Measurements from ENCODE around the gene ABHD16B.

The ABHD16B gene

DNA sequence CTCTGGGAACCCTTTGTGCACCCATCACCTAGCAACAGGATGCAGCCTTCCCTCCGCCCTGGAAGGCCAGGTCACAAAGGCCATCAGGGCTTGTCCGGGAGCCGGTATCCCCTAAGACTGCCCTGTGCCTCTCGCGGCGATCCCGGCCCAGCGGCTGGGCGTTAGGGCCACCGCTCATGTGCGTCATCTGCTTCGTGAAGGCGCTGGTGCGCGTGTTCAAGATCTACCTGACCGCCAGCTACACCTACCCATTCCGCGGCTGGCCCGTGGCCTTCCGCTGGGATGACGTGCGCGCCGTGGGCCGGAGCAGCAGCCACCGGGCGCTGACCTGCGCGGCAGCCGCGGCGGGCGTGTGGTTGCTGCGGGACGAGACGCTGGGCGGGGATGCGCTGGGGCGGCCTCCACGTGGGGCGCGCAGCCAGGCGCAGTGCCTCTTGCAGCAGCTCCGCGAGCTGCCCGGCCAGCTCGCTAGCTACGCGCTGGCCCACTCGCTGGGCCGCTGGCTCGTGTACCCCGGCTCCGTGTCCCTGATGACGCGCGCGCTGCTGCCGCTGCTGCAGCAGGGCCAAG is at the start of gene ABHD16B:
Gene ABHD16B (plus strand): TSS at position 134 of the 570 bp plus-strand sequence. CDS start 43 bp downstream, at position 177.
- Histone ChIP-seq H3K4me1 (ENCODE audit: control insufficient read depth, insufficient read depth, low read length) (peaks cover 11% of the 10 kb centered on the region), H3K4me3 (ENCODE audit: low read length) (no peak within 1 kb of the TSS), H3K27ac (ENCODE audit: low read length) (no peak within 1 kb of the TSS), H3K36me3 (ENCODE audit: control insufficient read depth, insufficient read depth, low read length) (peaks cover 9% of the 10 kb centered on the region), H3K27me3 (ENCODE audit: control insufficient read depth, insufficient read depth, low read length) (no peaks in the 10 kb centered on the region), H3K9me3 (ENCODE audit: control insufficient read depth, insufficient read depth, low read length) (no peaks in the 10 kb centered on the region)
- DNase-seq (ENCODE audit: low read depth, low spot score): no peak
- no CpG with 5 or more reads among the region's 59 CpGs for WGBS (ENCODE audit: insufficient coverage, insufficient read length)

DNA sequence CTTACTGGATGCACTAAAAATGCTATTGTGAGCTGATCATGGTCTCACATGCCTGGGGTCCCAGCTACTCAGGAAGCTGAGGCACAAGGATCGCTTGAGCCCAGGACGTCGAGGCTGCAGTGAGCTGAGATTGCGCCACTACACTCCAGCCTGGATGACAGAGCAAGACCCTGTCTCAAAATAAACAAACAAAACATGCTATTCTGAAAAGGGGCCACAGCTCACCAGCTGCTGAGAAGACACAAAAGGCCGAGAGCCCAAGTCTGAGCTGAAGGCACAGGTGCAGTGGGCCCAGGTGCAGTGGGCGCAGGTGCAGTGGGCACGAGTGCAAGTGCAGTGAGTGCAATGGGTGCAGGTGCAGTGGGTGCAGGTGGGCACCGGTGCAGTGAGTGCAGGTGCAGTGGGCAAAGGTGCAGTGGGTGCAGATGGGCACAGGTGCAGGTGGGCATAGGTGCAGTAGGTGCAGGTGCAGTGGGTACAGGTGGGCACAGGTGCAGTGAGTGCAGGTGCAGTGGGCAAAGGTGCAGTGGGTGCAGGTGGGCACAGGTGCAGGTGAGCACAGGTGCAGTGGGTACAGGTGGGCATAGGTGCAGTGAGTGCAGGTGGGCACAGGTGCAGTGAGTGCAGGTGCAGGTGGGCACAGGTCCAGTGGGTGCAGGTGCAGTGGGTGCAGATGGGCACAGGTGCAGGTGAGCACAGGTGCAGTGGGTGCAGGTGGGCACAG is 46.2 kb upstream of the ABHD16B start:
- no CpG with 5 or more reads among the region's 8 CpGs for WGBS (ENCODE audit: insufficient coverage, insufficient read length)
- H3K36me3 ChIP-seq (ENCODE audit: control insufficient read depth, insufficient read depth, low read length): no peaks in the 10 kb centered on the region
- H3K27me3 ChIP-seq (ENCODE audit: control insufficient read depth, insufficient read depth, low read length): no peaks in the 10 kb centered on the region
- H3K4me3 ChIP-seq (ENCODE audit: low read length): no peak overlapping the region
- H3K4me1 ChIP-seq (ENCODE audit: control insufficient read depth, insufficient read depth, low read length): no peaks in the 10 kb centered on the region
- DNase-seq (ENCODE audit: low read depth, low spot score): no peak
- H3K9me3 ChIP-seq (ENCODE audit: control insufficient read depth, insufficient read depth, low read length): no peaks in the 10 kb centered on the region
- H3K27ac ChIP-seq (ENCODE audit: low read length): no peak overlapping the region

DNA sequence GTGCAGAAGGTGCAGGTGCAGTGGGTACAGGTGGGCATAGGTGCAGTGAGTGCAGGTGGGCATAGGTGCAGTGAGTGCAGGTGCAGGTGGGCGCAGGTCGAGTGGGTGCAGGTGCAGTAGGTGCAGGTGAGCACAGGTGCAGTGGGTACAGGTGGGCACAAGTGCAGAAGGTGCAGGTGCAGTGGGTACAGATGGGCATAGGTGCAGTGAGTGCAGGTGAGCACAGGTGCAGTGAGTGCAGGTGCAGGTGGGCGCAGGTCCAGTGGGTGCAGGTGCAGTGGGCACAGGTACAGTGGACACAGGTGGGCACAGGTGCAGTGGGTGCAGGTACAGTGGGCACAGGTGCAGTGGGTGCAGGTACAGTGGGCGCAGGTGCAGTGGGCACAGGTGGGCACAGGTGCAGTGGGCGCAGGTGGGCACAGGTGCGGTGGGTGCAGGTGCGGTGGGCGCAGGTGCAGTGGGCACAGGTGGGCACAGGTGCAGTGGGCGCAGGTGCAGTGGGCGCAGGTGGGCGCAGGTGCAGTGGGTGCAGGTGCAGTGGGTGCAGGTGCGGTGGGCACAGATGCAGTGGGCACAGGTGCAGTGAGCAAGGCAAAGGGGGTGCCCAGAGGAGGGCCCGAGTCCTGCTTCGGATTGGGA is 45.6 kb upstream of the ABHD16B start:
- WGBS (ENCODE audit: insufficient coverage, insufficient read length): no CpG with 5 or more reads among the region's 14 CpGs

DNA sequence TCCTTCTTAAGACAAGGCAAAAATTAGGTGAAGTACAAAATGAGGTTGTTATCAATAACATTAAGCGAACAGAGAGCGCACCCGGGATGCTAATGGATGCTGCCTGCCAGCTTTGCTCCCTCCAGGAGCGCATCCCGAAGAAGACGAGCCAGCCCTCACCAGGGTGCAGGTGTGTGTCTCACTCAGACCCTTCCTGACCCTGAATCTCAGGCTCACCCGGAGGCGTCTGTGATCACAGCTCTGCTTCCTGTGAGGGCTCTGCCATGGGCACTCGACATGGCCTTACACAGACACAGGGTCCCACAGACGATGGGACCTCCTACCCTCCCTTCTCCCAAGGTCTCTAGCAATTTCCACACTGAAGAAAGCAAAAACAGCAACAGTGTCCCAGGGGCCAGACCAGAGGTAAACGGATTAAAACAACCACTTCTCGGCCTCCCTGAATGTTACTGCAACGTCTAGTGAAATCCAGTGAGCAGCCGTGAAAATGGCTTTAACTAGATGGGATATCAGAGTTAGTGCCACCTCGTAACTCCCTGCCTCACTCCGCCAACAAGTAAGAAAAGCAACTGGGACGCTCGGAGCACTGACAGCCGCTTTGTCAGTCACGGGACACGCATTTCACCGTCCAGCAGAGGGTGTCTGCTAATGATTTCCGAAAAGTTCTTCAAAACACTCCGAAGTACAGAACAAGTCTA is 41.9 kb upstream of the ABHD16B start:
- DNase-seq (ENCODE audit: low read depth, low spot score): no peak
- no peak overlapping the region for H3K4me3 ChIP-seq (ENCODE audit: low read length)
- H3K27ac ChIP-seq (ENCODE audit: low read length): no peak overlapping the region
- no peaks in the 10 kb centered on the region for H3K9me3 ChIP-seq (ENCODE audit: control insufficient read depth, insufficient read depth, low read length)
- H3K27me3 ChIP-seq (ENCODE audit: control insufficient read depth, insufficient read depth, low read length): no peaks in the 10 kb centered on the region
- no peaks in the 10 kb centered on the region; the same call in 1 of the 2 replicates for H3K36me3 ChIP-seq (ENCODE audit: control insufficient read depth, insufficient read depth, low read length)
- no CpG with 5 or more reads among the region's 24 CpGs for WGBS (ENCODE audit: insufficient coverage, insufficient read length)
- H3K4me1 ChIP-seq (ENCODE audit: control insufficient read depth, insufficient read depth, low read length): no peaks in the 10 kb centered on the region

More for the DNA sequence above, 45.6 kb upstream of the ABHD16B start:
- Histone ChIP-seq H3K27ac (ENCODE audit: low read length) (no peak overlapping the region), H3K27me3 (ENCODE audit: control insufficient read depth, insufficient read depth, low read length) (no peaks in the 10 kb centered on the region), H3K36me3 (ENCODE audit: control insufficient read depth, insufficient read depth, low read length) (no peaks in the 10 kb centered on the region), H3K4me1 (ENCODE audit: control insufficient read depth, insufficient read depth, low read length) (no peaks in the 10 kb centered on the region), H3K4me3 (ENCODE audit: low read length) (no peak overlapping the region), H3K9me3 (ENCODE audit: control insufficient read depth, insufficient read depth, low read length) (no peaks in the 10 kb centered on the region)
- DNase-seq (ENCODE audit: low read depth, low spot score): no peak

DNA sequence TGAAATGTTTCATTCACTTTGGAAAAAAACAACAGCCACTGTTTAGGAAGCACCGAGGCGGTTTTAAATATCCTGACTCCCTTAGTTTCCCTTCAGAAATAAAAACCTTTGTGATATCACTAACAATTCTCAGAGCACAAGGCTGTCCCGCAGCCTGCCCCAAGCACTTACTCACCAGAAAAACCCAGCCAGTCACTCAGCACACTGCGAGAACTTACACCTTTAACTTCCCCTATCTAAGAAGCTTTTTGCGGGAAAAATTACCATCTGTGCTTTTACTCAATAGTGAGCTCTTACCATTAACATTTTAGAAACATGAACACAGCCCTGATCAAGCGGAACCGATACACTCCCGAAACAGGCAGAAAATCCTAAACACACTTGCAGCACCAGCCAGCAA is 39.5 kb upstream of the ABHD16B start:
- DNase-seq (ENCODE audit: low read depth, low spot score): no peak
- no peak overlapping the region for H3K27ac ChIP-seq (ENCODE audit: low read length)
- WGBS (ENCODE audit: insufficient coverage, insufficient read length): no CpG with 5 or more reads among the region's 8 CpGs
- H3K36me3 ChIP-seq (ENCODE audit: control insufficient read depth, insufficient read depth, low read length): no peaks in the 10 kb centered on the region; the same call in 1 of the 2 replicates
- no peaks in the 10 kb centered on the region for H3K9me3 ChIP-seq (ENCODE audit: control insufficient read depth, insufficient read depth, low read length)
- no peak overlapping the region for H3K4me3 ChIP-seq (ENCODE audit: low read length)
- H3K27me3 ChIP-seq (ENCODE audit: control insufficient read depth, insufficient read depth, low read length): no peaks in the 10 kb centered on the region
- H3K4me1 ChIP-seq (ENCODE audit: control insufficient read depth, insufficient read depth, low read length): no peaks in the 10 kb centered on the region

DNA sequence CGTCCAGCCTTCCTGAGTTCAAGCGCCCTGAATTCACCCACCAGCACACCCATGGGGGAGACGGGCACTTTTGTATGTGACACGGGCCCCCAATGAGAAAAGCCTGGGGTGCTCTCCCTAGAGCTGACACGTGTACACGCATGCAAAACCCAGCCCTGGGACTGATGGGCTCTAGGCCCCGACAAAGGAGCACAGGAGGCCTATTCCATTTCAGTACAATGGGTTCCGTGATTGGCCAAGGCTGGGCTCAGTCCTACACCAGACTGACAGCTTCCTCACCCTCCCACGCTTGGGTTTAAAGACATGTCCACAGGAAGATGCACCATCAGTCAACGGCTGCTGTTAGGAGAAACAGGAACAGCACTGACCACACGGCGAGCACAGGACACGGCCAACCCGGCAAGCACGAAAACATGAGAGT is 39.0 kb upstream of the ABHD16B start:
- Histone ChIP-seq H3K9me3 (ENCODE audit: control insufficient read depth, insufficient read depth, low read length) (no peaks in the 10 kb centered on the region), H3K27me3 (ENCODE audit: control insufficient read depth, insufficient read depth, low read length) (no peaks in the 10 kb centered on the region), H3K27ac (ENCODE audit: low read length) (no peak overlapping the region), H3K4me3 (ENCODE audit: low read length) (no peak overlapping the region), H3K36me3 (ENCODE audit: control insufficient read depth, insufficient read depth, low read length) (no peaks in the 10 kb centered on the region; the same call in 1 of the 2 replicates), H3K4me1 (ENCODE audit: control insufficient read depth, insufficient read depth, low read length) (no peaks in the 10 kb centered on the region)
- DNase-seq (ENCODE audit: low read depth, low spot score): no peak
- WGBS (ENCODE audit: insufficient coverage, insufficient read length): no CpG with 5 or more reads among the region's 15 CpGs

DNA sequence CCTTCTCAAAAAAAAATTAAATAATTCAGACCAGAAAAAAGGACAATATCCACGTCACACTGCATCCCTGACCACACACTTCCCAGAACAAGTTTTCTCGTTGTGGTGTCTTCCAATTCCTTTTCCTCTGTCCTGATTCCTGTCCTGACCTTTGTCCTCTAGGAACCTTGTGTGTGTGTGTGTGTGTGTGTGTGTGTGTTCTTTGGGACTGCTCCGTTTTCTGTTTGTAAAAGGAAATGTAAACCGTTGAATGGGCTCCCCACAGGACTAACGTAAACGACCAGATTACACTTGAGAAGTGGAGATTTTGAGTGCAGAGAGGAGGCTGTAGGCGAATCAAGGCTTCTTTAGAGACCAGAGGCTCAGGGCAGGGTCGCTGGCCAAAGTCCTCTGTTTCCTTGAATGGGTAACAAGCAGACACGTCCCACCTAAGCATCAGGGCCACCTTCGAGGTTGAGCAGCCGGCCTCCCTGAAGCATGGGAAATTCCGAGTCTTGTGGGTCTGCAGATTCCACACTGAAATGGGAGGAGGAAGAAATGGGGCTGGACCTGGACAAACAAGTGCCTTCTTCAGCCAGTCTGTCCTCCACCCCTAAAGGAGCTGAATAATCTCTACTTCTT is 37.5 kb upstream of the ABHD16B start:
- WGBS (ENCODE audit: insufficient coverage, insufficient read length): no CpG with 5 or more reads among the region's 12 CpGs
- H3K9me3 ChIP-seq (ENCODE audit: control insufficient read depth, insufficient read depth, low read length): no peaks in the 10 kb centered on the region
- H3K36me3 ChIP-seq (ENCODE audit: control insufficient read depth, insufficient read depth, low read length): no peaks in the 10 kb centered on the region; the same call in 1 of the 2 replicates
- H3K4me1 ChIP-seq (ENCODE audit: control insufficient read depth, insufficient read depth, low read length): no peaks in the 10 kb centered on the region
- DNase-seq (ENCODE audit: low read depth, low spot score): no peak
- no peak overlapping the region for H3K4me3 ChIP-seq (ENCODE audit: low read length)
- no peak overlapping the region for H3K27ac ChIP-seq (ENCODE audit: low read length)
- H3K27me3 ChIP-seq (ENCODE audit: control insufficient read depth, insufficient read depth, low read length): no peaks in the 10 kb centered on the region

DNA sequence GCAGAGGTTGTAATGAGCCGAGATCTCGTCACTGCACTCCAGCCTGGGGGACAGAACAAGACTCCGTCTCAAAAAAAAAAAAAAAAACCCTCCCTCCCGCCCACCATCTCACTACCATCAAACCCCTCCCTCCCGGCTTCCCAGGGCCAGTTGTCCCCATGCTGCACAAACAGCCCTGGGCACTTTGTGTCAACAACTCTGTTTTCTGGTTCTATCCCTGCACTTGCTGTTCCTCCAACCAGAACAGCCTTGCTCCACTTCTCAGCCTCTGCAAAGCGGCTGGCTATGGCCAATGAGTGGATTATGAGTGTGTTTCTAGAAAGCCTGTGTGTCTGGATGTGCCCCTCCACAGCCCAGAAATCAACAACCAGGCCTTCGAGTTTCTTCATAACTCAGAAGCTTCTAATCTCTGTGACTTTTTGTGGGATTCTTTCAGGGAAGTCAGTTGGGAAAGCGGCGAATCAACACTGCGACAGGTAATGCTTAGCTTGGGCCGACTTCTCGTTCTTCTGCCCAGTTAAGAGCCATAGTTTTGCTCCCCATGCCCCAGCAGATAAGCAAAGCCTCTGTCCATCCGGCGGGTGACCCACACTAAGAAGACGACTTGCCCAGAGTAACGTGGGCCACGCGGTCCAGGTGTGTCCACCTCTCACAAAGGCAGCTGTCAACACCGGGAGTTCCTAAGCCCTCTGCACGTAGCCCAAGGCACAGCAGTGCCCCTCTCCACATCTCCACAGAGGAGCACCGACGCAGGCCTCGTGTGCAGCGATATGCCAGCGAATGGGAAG is 35.8 kb upstream of the ABHD16B start:
- no peaks in the 10 kb centered on the region for H3K4me1 ChIP-seq (ENCODE audit: control insufficient read depth, insufficient read depth, low read length)

DNA sequence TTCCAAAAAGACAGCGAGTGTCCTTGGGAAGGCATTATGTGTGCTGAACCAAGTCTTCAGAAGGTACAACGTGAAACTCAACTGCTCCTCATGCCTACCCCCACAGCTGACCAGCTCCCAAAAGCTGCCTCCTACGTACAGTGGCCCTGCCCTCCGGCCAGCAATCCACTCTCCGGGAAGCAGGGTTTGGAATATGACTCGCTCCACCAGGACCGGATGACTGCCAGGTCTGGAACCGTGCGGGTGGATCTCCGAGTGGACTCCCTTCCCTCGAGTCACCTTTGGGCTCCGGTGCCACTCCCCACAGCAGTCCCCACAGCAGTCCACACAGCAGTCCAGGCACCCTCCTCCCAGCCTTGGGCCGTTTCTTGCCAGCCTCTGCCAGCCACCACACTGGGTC is 34.5 kb upstream of the ABHD16B start:
- Histone ChIP-seq H3K4me3 (ENCODE audit: low read length) (no peak overlapping the region), H3K4me1 (ENCODE audit: control insufficient read depth, insufficient read depth, low read length) (no peaks in the 10 kb centered on the region), H3K9me3 (ENCODE audit: control insufficient read depth, insufficient read depth, low read length) (no peaks in the 10 kb centered on the region), H3K27ac (ENCODE audit: low read length) (no peak overlapping the region), H3K36me3 (ENCODE audit: control insufficient read depth, insufficient read depth, low read length) (no peaks in the 10 kb centered on the region; the same call in 1 of the 2 replicates), H3K27me3 (ENCODE audit: control insufficient read depth, insufficient read depth, low read length) (peaks cover 3% of the 10 kb centered on the region; the same call in 1 of the 2 replicates)
- WGBS (ENCODE audit: insufficient coverage, insufficient read length): no CpG with 5 or more reads among the region's 13 CpGs
- no peak for DNase-seq (ENCODE audit: low read depth, low spot score)

More for the DNA sequence above, 35.8 kb upstream of the ABHD16B start:
- H3K36me3 ChIP-seq (ENCODE audit: control insufficient read depth, insufficient read depth, low read length): no peaks in the 10 kb centered on the region; the same call in 1 of the 2 replicates
- H3K9me3 ChIP-seq (ENCODE audit: control insufficient read depth, insufficient read depth, low read length): no peaks in the 10 kb centered on the region
- H3K27ac ChIP-seq (ENCODE audit: low read length): no peak overlapping the region
- no CpG with 5 or more reads among the region's 25 CpGs for WGBS (ENCODE audit: insufficient coverage, insufficient read length)
- no peak overlapping the region for H3K4me3 ChIP-seq (ENCODE audit: low read length)
- no peak for DNase-seq (ENCODE audit: low read depth, low spot score)
- peaks cover 3% of the 10 kb centered on the region; the same call in 1 of the 2 replicates for H3K27me3 ChIP-seq (ENCODE audit: control insufficient read depth, insufficient read depth, low read length)
